Uterus (tissue), 2 donors: ENCODE results near the gene ZPBP2.

Experiments used
- POLR2A ChIP-seq, 2 donors: fragments of 450-650 bp; IDR thresholded peaks; one replicate each; pipeline ENCODE4 v1.6.1; 2016; ENCODE audit warnings: antibody characterized with exemption in 2 of 2, mild to moderate bottlenecking in 1 of 2, moderate library complexity in 1 of 2
- TF ChIP-seq, protein P1 (sequence below), 4 experiments: fragments of 200-600 bp in 2 of 4; fragments of 450-650 bp in 2 of 4; sonication (generic) in 2 of 4; IDR thresholded peaks; one replicate each; pipeline ENCODE4 v1.5.1; 2016 to 2019; ENCODE audit warnings: antibody characterized with exemption in 4 of 4, mild to moderate bottlenecking in 2 of 4, moderate library complexity in 1 of 4

DNA sequence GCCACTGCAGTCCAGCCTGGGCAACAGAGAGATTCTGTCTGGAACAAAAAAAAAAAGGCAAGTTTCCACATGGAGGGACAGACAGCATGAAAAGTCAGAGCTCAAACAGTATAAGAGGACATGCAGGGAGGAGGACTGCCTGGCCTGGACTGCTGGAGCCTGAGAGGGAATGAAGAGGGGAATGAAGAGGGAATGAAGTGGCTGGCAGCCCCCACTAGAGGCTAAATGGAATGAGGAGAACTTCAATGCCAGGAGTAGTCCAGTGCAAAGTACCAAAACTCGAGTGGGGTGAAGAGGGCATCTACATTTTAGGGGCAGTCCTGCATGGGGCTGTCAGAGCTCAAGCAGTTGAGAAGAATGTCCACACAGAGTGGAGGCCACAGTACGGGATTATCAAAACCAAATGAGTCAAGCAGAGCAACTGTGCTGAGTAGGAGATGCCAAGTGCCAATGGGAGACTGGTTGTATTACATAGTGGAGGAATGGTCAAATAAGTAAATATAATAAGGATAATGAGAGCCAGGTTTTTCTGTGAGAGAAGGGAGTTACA is 26.8 kb upstream of the ZPBP2 start:
- TF ChIP-seq, protein P1, sequence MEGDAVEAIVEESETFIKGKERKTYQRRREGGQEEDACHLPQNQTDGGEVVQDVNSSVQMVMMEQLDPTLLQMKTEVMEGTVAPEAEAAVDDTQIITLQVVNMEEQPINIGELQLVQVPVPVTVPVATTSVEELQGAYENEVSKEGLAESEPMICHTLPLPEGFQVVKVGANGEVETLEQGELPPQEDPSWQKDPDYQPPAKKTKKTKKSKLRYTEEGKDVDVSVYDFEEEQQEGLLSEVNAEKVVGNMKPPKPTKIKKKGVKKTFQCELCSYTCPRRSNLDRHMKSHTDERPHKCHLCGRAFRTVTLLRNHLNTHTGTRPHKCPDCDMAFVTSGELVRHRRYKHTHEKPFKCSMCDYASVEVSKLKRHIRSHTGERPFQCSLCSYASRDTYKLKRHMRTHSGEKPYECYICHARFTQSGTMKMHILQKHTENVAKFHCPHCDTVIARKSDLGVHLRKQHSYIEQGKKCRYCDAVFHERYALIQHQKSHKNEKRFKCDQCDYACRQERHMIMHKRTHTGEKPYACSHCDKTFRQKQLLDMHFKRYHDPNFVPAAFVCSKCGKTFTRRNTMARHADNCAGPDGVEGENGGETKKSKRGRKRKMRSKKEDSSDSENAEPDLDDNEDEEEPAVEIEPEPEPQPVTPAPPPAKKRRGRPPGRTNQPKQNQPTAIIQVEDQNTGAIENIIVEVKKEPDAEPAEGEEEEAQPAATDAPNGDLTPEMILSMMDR (IDR thresholded peaks at IDR 0.05) = no peak
- no peak for TF ChIP-seq POLR2A (IDR thresholded peaks at IDR 0.05)
